GF-D8 (cell line): Measurements from ENCODE around the gene CTNNA2.

Experiments
- DNase-seq: peaks from one replicate; lab custom pipeline; 2025; lab: John Stamatoyannopoulos, UW

CTNNA2 gene

GRCh38 chr2:80217446-80217845 lies 704.6 kb downstream of the CTNNA2 start:
- DNase-seq: no peak

GRCh38 chr2:80222644-80223043 lies 709.8 kb downstream of the CTNNA2 start:
- DNase-seq: no peak

- no peak for DNase-seq
Measured at GRCh38 chr2:80231421-80231820, 718.6 kb downstream of the CTNNA2 start.

- DNase-seq: no peak
Measured at GRCh38 chr2:80233333-80233732, 720.5 kb downstream of the CTNNA2 start.

- DNase-seq: no peak
Measured at GRCh38 chr2:80238692-80239469, 726.0 kb downstream of the CTNNA2 start.

- DNase-seq: no peak
Measured at GRCh38 chr2:80242355-80242910, 729.6 kb downstream of the CTNNA2 start.

- no peak for DNase-seq
Measured at GRCh38 chr2:80244905-80245584, 732.2 kb downstream of the CTNNA2 start.

- no peak for DNase-seq
Measured at GRCh38 chr2:80246534-80246933, 733.7 kb downstream of the CTNNA2 start.

GRCh38 chr2:80247339-80247738 lies 734.5 kb downstream of the CTNNA2 start:
- DNase-seq: no peak

GRCh38 chr2:80248146-80248545 lies 735.3 kb downstream of the CTNNA2 start:
- no peak for DNase-seq

- DNase-seq: no peak
Measured at GRCh38 chr2:80252294-80252986, 739.6 kb downstream of the CTNNA2 start.

GRCh38 chr2:80255918-80256781 lies 743.3 kb downstream of the CTNNA2 start:
- DNase-seq: no peak

GRCh38 chr2:80256782-80257167 lies 743.9 kb downstream of the CTNNA2 start:
- no peak for DNase-seq

GRCh38 chr2:80257450-80257849 lies 744.6 kb downstream of the CTNNA2 start:
- DNase-seq: no peak

- no peak for DNase-seq
Measured at GRCh38 chr2:80258341-80258740, 745.5 kb downstream of the CTNNA2 start.

- no peak for DNase-seq
Measured at GRCh38 chr2:80258793-80259192, 745.9 kb downstream of the CTNNA2 start.

GRCh38 chr2:80259292-80259691 lies 746.4 kb downstream of the CTNNA2 start:
- no peak for DNase-seq

GRCh38 chr2:80266231-80266630 lies 753.4 kb downstream of the CTNNA2 start:
- no peak for DNase-seq

- no peak for DNase-seq
Measured at GRCh38 chr2:80269806-80270205, 757.0 kb downstream of the CTNNA2 start.

- no peak for DNase-seq
Measured at GRCh38 chr2:80280598-80280997, 767.7 kb downstream of the CTNNA2 start.

- DNase-seq: no peak
Measured at GRCh38 chr2:80281049-80281448, 768.2 kb downstream of the CTNNA2 start.

GRCh38 chr2:80288576-80288975 lies 775.7 kb downstream of the CTNNA2 start:
- DNase-seq: no peak
